Panc1 (cell line): ENCODE results near the gene ZSCAN25.

Source experiments
- POLR2AphosphoS5 ChIP-seq: IDR thresholded peaks from 2 replicates; pipeline ENCODE4 v1.6.1; 2012; ENCODE audit warnings: mild to moderate bottlenecking, low read depth, low read length, moderate library complexity
- REST ChIP-seq, 2 experiments: IDR thresholded peaks; 2 replicates each; pipeline ENCODE4 v1.6.1; 2011 to 2012; ENCODE audit warnings: low read depth in 2 of 2, control low read depth in 1 of 2, low read length in 1 of 2, mild to moderate bottlenecking in 1 of 2, moderate library complexity in 1 of 2; ENCODE audit not compliant: insufficient read depth in 1 of 2
- TF ChIP-seq, protein P1 (sequence below): fragments of 450-650 bp; IDR thresholded peaks from 2 replicates; pipeline ENCODE4 v1.5.1; 2017; ENCODE audit warnings: mild to moderate bottlenecking

DNA sequence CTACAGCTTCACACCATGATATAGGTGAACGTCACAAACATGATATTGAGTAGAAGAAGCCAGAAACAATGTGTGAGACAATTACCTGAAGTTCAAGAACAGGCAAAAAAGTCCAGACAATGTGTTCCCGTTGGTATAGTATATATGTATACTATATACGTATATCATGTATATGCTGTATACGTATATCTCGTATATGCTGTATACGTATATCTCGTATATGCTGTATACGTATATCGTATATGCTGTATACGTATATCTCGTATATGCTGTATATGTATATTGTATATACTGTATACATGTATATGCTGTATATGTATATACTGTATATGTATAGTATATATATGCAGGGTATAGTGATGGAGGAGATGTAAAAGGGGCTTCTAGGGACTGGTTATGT lies 10.8 kb downstream of the ZSCAN25 start:
- TF ChIP-seq, protein P1, sequence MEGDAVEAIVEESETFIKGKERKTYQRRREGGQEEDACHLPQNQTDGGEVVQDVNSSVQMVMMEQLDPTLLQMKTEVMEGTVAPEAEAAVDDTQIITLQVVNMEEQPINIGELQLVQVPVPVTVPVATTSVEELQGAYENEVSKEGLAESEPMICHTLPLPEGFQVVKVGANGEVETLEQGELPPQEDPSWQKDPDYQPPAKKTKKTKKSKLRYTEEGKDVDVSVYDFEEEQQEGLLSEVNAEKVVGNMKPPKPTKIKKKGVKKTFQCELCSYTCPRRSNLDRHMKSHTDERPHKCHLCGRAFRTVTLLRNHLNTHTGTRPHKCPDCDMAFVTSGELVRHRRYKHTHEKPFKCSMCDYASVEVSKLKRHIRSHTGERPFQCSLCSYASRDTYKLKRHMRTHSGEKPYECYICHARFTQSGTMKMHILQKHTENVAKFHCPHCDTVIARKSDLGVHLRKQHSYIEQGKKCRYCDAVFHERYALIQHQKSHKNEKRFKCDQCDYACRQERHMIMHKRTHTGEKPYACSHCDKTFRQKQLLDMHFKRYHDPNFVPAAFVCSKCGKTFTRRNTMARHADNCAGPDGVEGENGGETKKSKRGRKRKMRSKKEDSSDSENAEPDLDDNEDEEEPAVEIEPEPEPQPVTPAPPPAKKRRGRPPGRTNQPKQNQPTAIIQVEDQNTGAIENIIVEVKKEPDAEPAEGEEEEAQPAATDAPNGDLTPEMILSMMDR = no peak
- no peak for TF ChIP-seq POLR2AphosphoS5
- no peak for TF ChIP-seq REST (IDR thresholded peaks at IDR 0.05; ENCODE audit: insufficient read depth in 1 of 2, low read depth in 2 of 2, low read length in 1 of 2)
